ENCODE measurements around the gene SIPA1L2. TPM values are rescaled to one million over a fixed set of nuclear protein-coding genes. Genes with fewer than 3 reads are reported as not detected.

The SIPA1L2 gene
- total and polyA plus RNA-seq, 2 of the 13 experiments (the other 11 are each of a cell fraction or from before 2014, with no cell fraction given), result 0.03 TPM; not detected in 1

DNA sequence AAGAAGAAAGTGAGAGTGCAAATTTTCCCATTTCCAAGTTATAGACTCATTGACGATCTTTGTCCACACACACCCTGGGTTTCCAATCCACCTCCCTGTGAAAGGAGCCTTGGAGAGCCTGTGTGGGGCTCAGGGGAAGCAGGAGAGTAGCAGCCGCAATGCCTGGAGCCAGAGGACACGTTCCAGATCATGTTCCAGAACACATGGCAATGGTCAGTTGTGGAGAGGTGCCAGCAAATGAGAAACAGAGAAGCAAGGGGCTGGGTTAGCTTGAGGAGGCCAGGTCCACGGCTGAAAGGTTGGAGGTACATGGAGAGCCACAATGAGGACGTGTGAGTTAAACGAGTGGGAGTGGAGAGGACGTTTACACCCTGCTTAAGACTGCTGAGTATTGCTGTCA is 33.0 kb upstream of the SIPA1L2 start (continued):
- TF ChIP-seq KIAA2018 (CRISPR knock-in tag; IDR thresholded peaks at IDR 0.05; ENCODE audit: borderline replicate concordance) (no peak), KLF15 (CRISPR knock-in tag; IDR thresholded peaks at IDR 0.05; ENCODE audit: borderline replicate concordance) (no peak), PATZ1 (CRISPR knock-in tag; IDR thresholded peaks at IDR 0.05) (no peak), ZNF432 (CRISPR knock-in tag; IDR thresholded peaks at IDR 0.05; ENCODE audit: borderline replicate concordance) (no peak), ISX (CRISPR knock-in tag; conservative IDR thresholded peaks at IDR 0.05) (no peak)
